Body of pancreas (tissue), 4 donors: Measurements from ENCODE around the gene DAPK3. TPM values are rescaled to one million over a fixed set of nuclear protein-coding genes. Genes with fewer than 3 reads are reported as not detected.

Experiments
- ATAC-seq: fragments of 150-250 bp; one replicate; pipeline ENCODE4 v1.9.1; 2016
- DNase-seq, 4 donors: peaks; one replicate each; pipeline ENCODE4 v3.0.0-alpha.2; 2019
- H3K27ac ChIP-seq, 4 donors: fragments of 200-600 bp; sonication (generic); 1 replicate in 3 of 4; 2 replicates in 1 of 4; pipeline versions ENCODE4 v1.5.1 to v1.6.1; 2016 to 2019; ENCODE audit warnings: mild to moderate bottlenecking in 1 of 4, mixed read lengths in 1 of 4, moderate library complexity in 1 of 4
- H3K27me3 ChIP-seq, 2 donors: fragments of 200-600 bp; sonication (generic); one replicate each; pipeline ENCODE4 v1.6.0; 2016; ENCODE audit warnings: mild to moderate bottlenecking in 1 of 2
- H3K36me3 ChIP-seq, 2 donors: fragments of 200-600 bp; sonication (generic); replicated peaks in 1 of 2; 2 replicates each; pipeline ENCODE4 v1.5.1; 2016; ENCODE audit warnings: low read depth in 2 of 2; ENCODE audit not compliant: insufficient read depth in 1 of 2
- H3K4me1 ChIP-seq: fragments of 200-600 bp; sonication (generic); one replicate; pipeline ENCODE4 v1.6.0; 2016
- H3K4me3 ChIP-seq, 2 donors: fragments of 200-600 bp; sonication (generic); 1 replicate in 1 of 2; 2 replicates in 1 of 2; pipeline ENCODE4 v1.5.1; 2016 to 2019
- H3K9me3 ChIP-seq, 3 donors: fragments of 200-600 bp; sonication (generic); 1 replicate in 2 of 3; 2 replicates in 1 of 3; pipeline ENCODE4 v1.5.1; 2016
- POLR2A ChIP-seq, 3 donors: fragments of 450-650 bp; IDR thresholded peaks; one replicate each; pipeline ENCODE4 v1.6.1; 2016; ENCODE audit warnings: antibody characterized with exemption in 3 of 3, mild to moderate bottlenecking in 2 of 3
- WGBS, 2 donors: methylation state at CpG; one replicate each; pipeline ENCODE4 v1.1.5; 2017; 5-methylcytosine and 5-hydroxymethylcytosine counted together
- intact Hi-C: fragments of 100-400 bp; cut with DNase I; formaldehyde crosslinking; loops from one replicate; pipeline ENCODE4 v1.15.1; 2023
- total RNA-seq, 2 donors: library from RNA; depleted of rRNA; stranded (reverse); fragments of >200 nt; gene quantifications; one replicate each; pipeline ENCODE4 v1.1.0, GENCODE V29; 2016
- TF ChIP-seq, protein P1 (sequence below), 7 experiments: fragments of 450-650 bp in 4 of 7; fragments of 200-600 bp in 3 of 7; sonication (generic) in 3 of 7; IDR thresholded peaks; one replicate each; pipeline ENCODE4 v1.5.1; 2016 to 2019; ENCODE audit warnings: antibody characterized with exemption in 7 of 7

Gene DAPK3
- total RNA-seq, 2 donors from 2014 or later: 44.5 to 47.7 TPM

DNA sequence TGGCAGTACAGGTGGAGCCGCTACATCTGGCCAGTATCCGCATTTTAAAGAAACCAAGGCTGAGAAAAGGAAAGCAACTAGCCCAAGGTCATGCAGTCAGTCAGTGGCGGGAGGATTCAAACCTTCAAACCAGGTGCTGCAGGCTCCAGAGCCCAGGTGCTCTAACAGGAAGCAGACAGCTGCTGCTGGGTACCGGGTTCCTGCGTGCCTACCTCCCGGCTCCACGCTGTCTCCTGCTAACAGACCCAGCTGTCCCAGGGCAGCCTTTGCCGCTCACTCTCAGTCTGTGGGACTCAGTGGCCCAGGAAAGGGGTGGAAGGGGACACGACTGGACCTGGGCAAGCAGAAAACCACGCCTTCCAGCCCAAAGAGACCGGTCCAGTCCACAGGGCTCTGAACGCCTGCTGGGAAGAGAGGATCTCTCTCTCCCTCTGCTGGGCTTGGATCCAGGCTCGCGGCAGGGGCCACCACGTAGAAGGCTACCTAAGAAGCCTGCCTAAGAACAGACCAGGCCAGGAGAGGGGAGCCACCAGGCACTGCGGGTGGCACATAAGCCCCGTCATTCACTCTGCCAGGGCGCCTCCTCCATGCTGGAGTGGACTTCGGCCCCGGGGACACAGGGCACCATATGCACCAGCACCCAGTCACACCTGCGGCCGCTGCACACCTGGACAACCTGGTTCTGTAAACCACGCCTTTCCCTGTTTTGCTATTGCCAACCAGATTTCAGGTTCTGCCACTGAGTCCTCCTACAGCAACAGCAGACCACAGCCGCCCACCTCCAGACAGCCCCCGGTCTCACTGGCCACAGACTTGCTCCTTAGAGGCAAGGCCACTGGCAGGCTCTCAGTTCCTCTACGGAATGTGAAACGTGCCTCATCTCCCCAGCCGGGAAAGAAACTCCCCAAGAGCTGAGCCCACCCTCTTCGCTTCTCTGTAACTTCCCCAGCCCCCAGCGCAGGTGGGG lies 4.6 kb downstream of the DAPK3 start:
- 42 to 45% methylated on average over 20 to 30 of the region's 30 CpGs for WGBS, 2 donors
- peak; percentile 83 to 91 (median 89) for DNase-seq
- H3K4me3 ChIP-seq: no peak overlapping the region
- intact Hi-C loops: no loop called here
- H3K36me3 ChIP-seq: peaks cover 17 to 21% of the 10 kb centered on the region in 2 donors
- peak in 1 of 3 donors; percentile 19 for TF ChIP-seq POLR2A (IDR thresholded peaks at IDR 0.05)
- TF ChIP-seq, protein P1, sequence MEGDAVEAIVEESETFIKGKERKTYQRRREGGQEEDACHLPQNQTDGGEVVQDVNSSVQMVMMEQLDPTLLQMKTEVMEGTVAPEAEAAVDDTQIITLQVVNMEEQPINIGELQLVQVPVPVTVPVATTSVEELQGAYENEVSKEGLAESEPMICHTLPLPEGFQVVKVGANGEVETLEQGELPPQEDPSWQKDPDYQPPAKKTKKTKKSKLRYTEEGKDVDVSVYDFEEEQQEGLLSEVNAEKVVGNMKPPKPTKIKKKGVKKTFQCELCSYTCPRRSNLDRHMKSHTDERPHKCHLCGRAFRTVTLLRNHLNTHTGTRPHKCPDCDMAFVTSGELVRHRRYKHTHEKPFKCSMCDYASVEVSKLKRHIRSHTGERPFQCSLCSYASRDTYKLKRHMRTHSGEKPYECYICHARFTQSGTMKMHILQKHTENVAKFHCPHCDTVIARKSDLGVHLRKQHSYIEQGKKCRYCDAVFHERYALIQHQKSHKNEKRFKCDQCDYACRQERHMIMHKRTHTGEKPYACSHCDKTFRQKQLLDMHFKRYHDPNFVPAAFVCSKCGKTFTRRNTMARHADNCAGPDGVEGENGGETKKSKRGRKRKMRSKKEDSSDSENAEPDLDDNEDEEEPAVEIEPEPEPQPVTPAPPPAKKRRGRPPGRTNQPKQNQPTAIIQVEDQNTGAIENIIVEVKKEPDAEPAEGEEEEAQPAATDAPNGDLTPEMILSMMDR (IDR thresholded peaks at IDR 0.05): no peak
- H3K9me3 ChIP-seq: no peaks in the 10 kb centered on the region
- peak overlapping the region; percentile 82 to 94 (median 92) for H3K27ac ChIP-seq
- H3K4me1 ChIP-seq: peaks cover 53% of the 10 kb centered on the region
- peak; percentile 38 for ATAC-seq
- H3K27me3 ChIP-seq: no peaks in the 10 kb centered on the region

DNA sequence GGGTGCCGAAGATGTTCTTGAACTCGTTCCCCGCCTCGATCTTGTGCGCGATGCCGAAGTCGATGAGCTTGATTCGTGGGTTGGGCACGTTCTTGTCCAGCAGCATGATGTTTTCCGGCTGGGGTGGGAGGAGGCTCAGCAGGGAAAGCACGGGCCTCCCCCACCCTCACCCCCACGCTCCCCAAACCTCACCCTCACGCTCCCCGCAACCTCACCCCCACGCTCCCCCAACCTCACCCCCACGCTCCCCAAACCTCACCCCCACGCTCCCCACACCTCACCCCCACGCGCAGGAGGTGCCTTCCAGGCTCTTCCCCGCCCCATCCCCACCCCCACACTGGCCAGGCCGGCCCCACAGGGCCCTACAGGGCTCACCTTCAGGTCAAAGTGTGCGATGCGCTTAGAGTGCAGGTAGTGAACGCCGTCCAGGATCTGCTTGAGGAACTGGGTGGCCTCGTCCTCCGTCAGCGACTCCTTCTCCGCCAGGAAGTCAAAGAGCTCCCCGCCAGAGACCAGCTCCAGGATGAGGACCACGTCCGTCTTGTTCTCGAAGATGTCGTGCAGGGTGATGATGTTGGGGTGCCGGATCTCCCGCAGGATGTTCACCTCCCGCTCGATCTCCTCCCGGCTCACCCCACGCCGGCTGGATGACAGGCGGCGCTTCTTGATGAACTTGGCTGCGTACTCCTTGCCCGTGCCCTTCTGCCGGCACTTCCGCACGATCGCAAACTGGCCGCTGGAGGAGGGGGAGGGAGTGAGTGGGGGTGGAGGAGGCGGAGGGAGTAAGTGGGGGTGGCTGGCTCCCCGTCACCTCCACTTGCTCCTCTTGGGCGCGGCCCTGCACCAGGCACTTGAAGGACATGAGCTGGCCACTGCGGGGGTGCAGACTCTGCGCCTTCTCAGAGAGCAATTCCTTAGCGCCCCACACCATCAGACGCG lies 6.4 kb downstream of the DAPK3 start:
- Histone ChIP-seq H3K36me3 (peaks cover 17 to 32% of the 10 kb centered on the region in 2 donors), H3K4me3 (no peak overlapping the region), H3K27me3 (no peaks in the 10 kb centered on the region), H3K4me1 (peaks cover 44% of the 10 kb centered on the region), H3K27ac (no peak overlapping the region), H3K9me3 (no peaks in the 10 kb centered on the region)
- no peak for TF ChIP-seq POLR2A (IDR thresholded peaks at IDR 0.05)
- TF ChIP-seq, protein P1 (IDR thresholded peaks at IDR 0.05): no peak
- intact Hi-C loops: no loop called here
- no peak for ATAC-seq
- DNase-seq: no peak
- 90 to 94% methylated on average over 43 of the region's 60 CpGs for WGBS, 2 donors

DNA sequence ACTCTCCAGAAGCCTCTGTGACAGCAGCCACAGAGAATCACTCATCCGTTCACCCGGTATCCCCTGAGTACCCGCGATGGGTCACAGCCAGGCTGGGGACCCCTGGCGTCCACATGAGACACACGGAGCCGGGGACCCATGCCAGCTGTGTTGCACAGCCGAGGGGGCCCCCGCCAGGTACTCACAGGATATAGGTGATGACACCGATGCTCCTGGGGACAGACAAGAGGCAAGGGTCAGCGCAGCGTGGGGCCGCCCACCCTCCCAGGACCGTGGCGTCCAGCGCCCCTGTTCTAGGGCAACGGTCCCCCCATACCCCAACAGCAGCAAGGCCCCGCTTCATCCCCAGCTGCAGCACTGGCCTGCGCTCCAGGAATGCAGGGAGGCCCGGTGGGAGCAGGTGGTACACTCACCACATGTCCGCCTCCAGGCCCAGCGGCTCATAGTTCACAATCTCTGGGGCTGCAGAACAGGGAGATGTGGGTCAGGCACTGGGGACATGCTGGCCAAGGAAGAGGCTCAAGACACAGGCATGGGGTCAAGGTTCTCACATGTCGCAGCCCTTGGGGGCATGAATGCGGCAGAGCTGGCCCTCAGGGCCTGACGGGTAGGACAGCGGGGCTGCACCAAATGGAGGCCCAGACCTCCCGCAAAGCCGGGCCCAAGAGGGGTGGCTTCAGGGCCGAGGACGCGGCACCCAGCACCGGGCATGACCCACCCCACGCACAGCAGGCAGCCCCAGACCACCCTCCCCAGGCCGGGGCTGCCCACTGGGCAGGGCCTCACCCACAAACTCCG lies 7.2 kb downstream of the DAPK3 start:
- intact Hi-C loops: no loop called here
- H3K27ac ChIP-seq: no peak overlapping the region
- 93 to 95% methylated on average over 7 to 28 of the region's 35 CpGs for WGBS, 2 donors

DNA sequence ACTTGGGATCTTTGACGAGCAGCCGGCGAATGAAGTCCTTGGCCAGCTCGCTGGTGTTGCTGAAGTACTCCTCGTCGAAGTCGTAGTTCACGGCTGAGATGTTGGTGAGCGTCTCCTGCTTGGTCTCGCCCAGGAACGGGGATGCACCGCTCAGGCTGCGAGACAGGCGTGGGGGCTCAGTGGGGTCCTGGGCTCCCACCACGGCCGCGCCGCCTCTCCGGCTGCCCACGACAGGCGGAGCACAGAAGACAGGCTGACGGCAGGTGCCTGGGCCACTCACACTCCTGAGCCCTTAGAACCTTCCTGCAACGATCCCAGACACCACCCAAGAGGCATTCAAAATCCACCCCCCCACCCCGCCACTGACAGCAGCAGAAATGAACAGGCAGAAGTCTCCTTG lies 9.9 kb downstream of the DAPK3 start:
- no peaks in the 10 kb centered on the region for H3K27me3 ChIP-seq
- peaks cover 30 to 40% of the 10 kb centered on the region in 2 donors for H3K36me3 ChIP-seq
- ATAC-seq (no peak), DNase-seq (no peak)
- no peak overlapping the region for H3K27ac ChIP-seq
- no peaks in the 10 kb centered on the region for H3K9me3 ChIP-seq
- intact Hi-C loops: no loop called here
- peaks cover 9% of the 10 kb centered on the region for H3K4me1 ChIP-seq
- TF ChIP-seq, protein P1 (IDR thresholded peaks at IDR 0.05): no peak
- TF ChIP-seq POLR2A (IDR thresholded peaks at IDR 0.05): no peak
- H3K4me3 ChIP-seq: no peak overlapping the region
- WGBS, 2 donors: 94 to 98% methylated on average over 16 to 23 of the region's 24 CpGs

More for the DNA sequence above, 7.2 kb downstream of the DAPK3 start:
- Histone ChIP-seq H3K4me1 (peaks cover 36% of the 10 kb centered on the region), H3K4me3 (no peak overlapping the region), H3K9me3 (no peaks in the 10 kb centered on the region), H3K27me3 (no peaks in the 10 kb centered on the region), H3K36me3 (peaks cover 23 to 36% of the 10 kb centered on the region in 2 donors)
- no peak for DNase-seq
- ATAC-seq: no peak
- no peak for TF ChIP-seq POLR2A (IDR thresholded peaks at IDR 0.05)
- TF ChIP-seq, protein P1 (IDR thresholded peaks at IDR 0.05): no peak
